Stimulated activated effector memory CD8-positive, alpha-beta T cell treated with anti-CD3 and anti-CD28 coated beads, Interleukin-12 subunit alpha, Interleukin-12 subunit beta, amount 100 ng/mL, for 72 hours (primary cell): ENCODE data around the gene APOL1.
"Not testable (repeated sequence)": the region's sequence is repeated elsewhere in the genome, so short reads cannot be mapped to it uniquely, and the experiment has no call there.

ENCODE experiments used
- ATAC-seq: fragments of 150-1000 bp; cut with Tn5 transposase; 2 replicates; pipeline ENCODE4 v1.10.0; 2021
- DNase-seq, 2 donors: peaks; one replicate each; pipeline ENCODE4 v3.0.0; 2021 to 2022; ENCODE audit warnings: low spot score in 2 of 2
- H3K27ac Mint-ChIP-seq: one replicate; pipeline ENCODE4 v1.8.0; 2022; ENCODE audit warnings: mild to moderate bottlenecking, mixed read lengths
- H3K36me3 Mint-ChIP-seq: one replicate; pipeline ENCODE4 v1.8.0; 2022; ENCODE audit warnings: mild to moderate bottlenecking, mixed read lengths
- H3K4me1 Mint-ChIP-seq: one replicate; pipeline ENCODE4 v1.8.0; 2022; ENCODE audit warnings: mixed read lengths
- H3K4me3 Mint-ChIP-seq: one replicate; pipeline ENCODE4 v1.8.0; 2022; ENCODE audit warnings: mild to moderate bottlenecking, mixed read lengths
- H3K9me3 Mint-ChIP-seq: one replicate; pipeline ENCODE4 v1.8.0; 2022; ENCODE audit warnings: mixed read lengths

The APOL1 gene

GRCh38 chr22:36286096-36286957 lies 33.4 kb downstream of the APOL1 start:
- Mint-ChIP-seq H3K27ac (peak overlapping the region; percentile 91), H3K4me1 (peaks cover 33% of the 10 kb centered on the region), H3K4me3 (peak overlapping the region; percentile 10), H3K36me3 (peaks cover 100% of the 10 kb centered on the region), H3K9me3 (no peaks in the 10 kb centered on the region)
- ATAC-seq (peak; percentile 70), DNase-seq (peak; percentile 65 to 84)

- ATAC-seq (no peak), DNase-seq (no peak)
- peaks cover 100% of the 10 kb centered on the region for H3K36me3 Mint-ChIP-seq
- no peak overlapping the region for H3K4me3 Mint-ChIP-seq
- peaks cover 48% of the 10 kb centered on the region for H3K4me1 Mint-ChIP-seq
- H3K27ac Mint-ChIP-seq, result peak overlapping the region; percentile 91
- H3K9me3 Mint-ChIP-seq, result no peaks in the 10 kb centered on the region
These were observed 35.1 kb downstream of the APOL1 start for GRCh38 chr22:36287881-36288515.

GRCh38 chr22:36288571-36289405 lies 35.9 kb downstream of the APOL1 start:
- no peak for DNase-seq
- Mint-ChIP-seq H3K27ac (peak overlapping the region; percentile 91), H3K4me1 (peaks cover 53% of the 10 kb centered on the region), H3K4me3 (no peak overlapping the region), H3K36me3 (peaks cover 100% of the 10 kb centered on the region), H3K9me3 (no peaks in the 10 kb centered on the region)
- ATAC-seq, result no peak

GRCh38 chr22:36289406-36289870 lies 36.5 kb downstream of the APOL1 start:
- Mint-ChIP-seq H3K9me3 (no peaks in the 10 kb centered on the region), H3K4me1 (peaks cover 58% of the 10 kb centered on the region), H3K27ac (peak overlapping the region; percentile 91), H3K36me3 (peaks cover 100% of the 10 kb centered on the region), H3K4me3 (peak overlapping the region; percentile 9)
- ATAC-seq (no peak), DNase-seq (no peak)

- Mint-ChIP-seq H3K27ac (peak overlapping the region; percentile 91), H3K4me1 (peaks cover 64% of the 10 kb centered on the region), H3K36me3 (peaks cover 100% of the 10 kb centered on the region), H3K4me3 (peak overlapping the region; percentile 9)
- not testable (repeated sequence) for H3K9me3 Mint-ChIP-seq, DNase-seq
- ATAC-seq, result peak; percentile 59
These were observed 37.0 kb downstream of the APOL1 start for GRCh38 chr22:36289948-36290371.

GRCh38 chr22:36290391-36291075 lies 37.6 kb downstream of the APOL1 start:
- H3K4me3 Mint-ChIP-seq, H3K9me3 Mint-ChIP-seq, DNase-seq, ATAC-seq: not testable (repeated sequence)
- Mint-ChIP-seq H3K36me3 (peaks cover 100% of the 10 kb centered on the region), H3K27ac (peak overlapping the region; percentile 91), H3K4me1 (peaks cover 68% of the 10 kb centered on the region)

GRCh38 chr22:36291831-36292740 lies 39.2 kb downstream of the APOL1 start:
- no peak for ATAC-seq
- Mint-ChIP-seq H3K9me3 (no peaks in the 10 kb centered on the region), H3K27ac (peak overlapping the region; percentile 85), H3K4me3 (peak overlapping the region; percentile 11), H3K36me3 (peaks cover 100% of the 10 kb centered on the region), H3K4me1 (peaks cover 70% of the 10 kb centered on the region)
- no peak for DNase-seq

GRCh38 chr22:36292823-36293530 lies 40.0 kb downstream of the APOL1 start:
- ATAC-seq, result no peak
- H3K4me3 Mint-ChIP-seq, result no peak overlapping the region
- peak overlapping the region; percentile 85 for H3K27ac Mint-ChIP-seq
- no peaks in the 10 kb centered on the region for H3K9me3 Mint-ChIP-seq
- peaks cover 100% of the 10 kb centered on the region for H3K36me3 Mint-ChIP-seq
- DNase-seq, result no peak
- peaks cover 69% of the 10 kb centered on the region for H3K4me1 Mint-ChIP-seq

- Mint-ChIP-seq H3K36me3 (peaks cover 100% of the 10 kb centered on the region), H3K4me1 (peaks cover 62% of the 10 kb centered on the region), H3K4me3 (no peak overlapping the region), H3K27ac (peak overlapping the region; percentile 85), H3K9me3 (no peaks in the 10 kb centered on the region)
- ATAC-seq (no peak), DNase-seq (no peak)
These were observed 40.8 kb downstream of the APOL1 start for GRCh38 chr22:36293606-36294292.

GRCh38 chr22:36294293-36294620 lies 41.3 kb downstream of the APOL1 start:
- DNase-seq, result no peak
- Mint-ChIP-seq H3K4me3 (no peak overlapping the region), H3K27ac (peak overlapping the region; percentile 85), H3K9me3 (no peaks in the 10 kb centered on the region), H3K36me3 (peaks cover 100% of the 10 kb centered on the region), H3K4me1 (peaks cover 57% of the 10 kb centered on the region)
- ATAC-seq, result no peak

- H3K36me3 Mint-ChIP-seq, result peaks cover 100% of the 10 kb centered on the region
- H3K9me3 Mint-ChIP-seq, result no peaks in the 10 kb centered on the region
- peak overlapping the region; percentile 85 for H3K27ac Mint-ChIP-seq
- no peak overlapping the region for H3K4me3 Mint-ChIP-seq
- H3K4me1 Mint-ChIP-seq, result peaks cover 51% of the 10 kb centered on the region
- no peak for ATAC-seq
- no peak for DNase-seq
These were observed 41.9 kb downstream of the APOL1 start for GRCh38 chr22:36294801-36295200.

GRCh38 chr22:36295247-36295646 lies 42.3 kb downstream of the APOL1 start:
- Mint-ChIP-seq H3K9me3 (no peaks in the 10 kb centered on the region), H3K4me1 (peaks cover 48% of the 10 kb centered on the region), H3K4me3 (no peak overlapping the region), H3K36me3 (peaks cover 100% of the 10 kb centered on the region), H3K27ac (peak overlapping the region; percentile 85)
- ATAC-seq (no peak), DNase-seq (no peak)

GRCh38 chr22:36296690-36297089 lies 43.8 kb downstream of the APOL1 start:
- DNase-seq (no peak), ATAC-seq (no peak)
- Mint-ChIP-seq H3K4me3 (no peak overlapping the region), H3K36me3 (peaks cover 100% of the 10 kb centered on the region), H3K27ac (peak overlapping the region; percentile 81), H3K4me1 (peaks cover 51% of the 10 kb centered on the region), H3K9me3 (no peaks in the 10 kb centered on the region)
